NCI-H82 (cell line): ENCODE data around the gene CATSPER3.
A peak's percentile ranks its signal among the peaks of the same experiment; 100 is the strongest.
"Not testable (repeated sequence)": the region's sequence is repeated elsewhere in the genome, so short reads cannot be mapped to it uniquely, and the experiment has no call there.

Source experiments
- DNase-seq: peaks from one replicate; lab custom pipeline; 2025; lab: John Stamatoyannopoulos, UW

CATSPER3 gene

DNA sequence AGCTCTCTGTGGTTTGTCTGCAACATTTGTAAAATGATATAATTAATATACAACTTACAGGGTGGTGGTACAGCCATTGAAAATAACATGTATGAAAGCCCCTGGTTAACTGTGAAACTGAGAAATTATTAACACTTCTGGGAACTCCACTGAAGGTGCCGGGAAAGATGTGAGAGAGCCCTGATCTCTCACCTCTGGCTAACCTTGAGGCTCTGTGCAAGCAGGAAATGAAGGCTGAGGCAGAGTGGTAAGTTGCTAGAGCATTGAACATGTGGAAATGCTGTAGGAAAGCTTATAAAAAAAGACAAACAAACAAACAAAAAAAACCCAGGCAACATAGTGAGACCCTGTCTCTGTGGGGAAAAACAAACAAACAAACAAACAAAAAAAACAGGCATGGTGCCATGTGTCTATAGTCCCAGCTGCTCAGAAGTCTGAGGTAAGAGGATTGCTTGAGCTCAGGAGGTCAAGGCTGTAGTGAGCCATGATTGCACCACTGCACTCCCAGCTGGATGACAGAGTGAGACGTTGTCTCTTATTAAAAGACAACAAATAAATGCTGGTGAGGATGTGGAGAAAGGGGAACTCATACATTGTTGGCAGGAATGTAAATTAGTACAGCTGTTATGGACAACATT lies 7.5 kb downstream of the CATSPER3 start:
- peak; percentile 43 for DNase-seq

DNA sequence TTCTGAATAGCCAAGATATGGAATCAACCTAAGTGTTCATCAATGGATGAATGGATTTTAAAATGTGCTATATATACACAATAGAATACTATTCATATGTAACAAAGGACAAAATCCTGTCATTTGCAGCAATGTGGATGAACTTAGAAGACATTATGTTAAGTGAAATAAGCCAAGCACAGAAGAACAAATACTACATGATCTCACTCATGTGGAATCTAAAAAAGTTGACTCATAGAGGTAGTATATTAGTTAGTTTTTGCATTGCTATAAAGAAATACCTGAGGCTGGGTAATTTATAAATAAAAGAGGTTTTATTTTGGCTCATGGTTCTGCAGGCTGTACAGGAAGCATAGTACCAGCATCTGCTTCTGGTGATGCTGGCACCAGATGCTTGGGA lies 8.1 kb downstream of the CATSPER3 start:
- no peak for DNase-seq

DNA sequence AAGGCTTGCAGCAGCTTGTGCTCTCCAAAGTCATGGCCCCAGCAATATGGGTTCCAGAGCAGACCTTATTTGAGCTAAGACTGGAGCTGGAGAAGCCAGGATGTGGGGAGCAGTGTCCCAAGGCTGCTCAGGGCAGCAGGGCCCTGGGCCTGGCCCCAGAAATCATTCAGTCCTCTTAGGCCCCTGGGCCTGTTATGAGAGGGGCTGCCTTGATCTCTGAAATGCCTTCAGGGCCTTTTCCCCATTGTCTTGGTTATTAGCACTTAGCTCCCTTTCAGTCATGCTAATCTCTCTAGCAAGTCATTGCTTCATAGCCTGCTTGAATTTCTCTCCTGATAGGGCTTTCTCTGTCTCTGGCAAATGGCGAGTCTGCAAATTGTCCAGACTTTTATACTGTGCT lies 9.1 kb downstream of the CATSPER3 start:
- no peak for DNase-seq

DNA sequence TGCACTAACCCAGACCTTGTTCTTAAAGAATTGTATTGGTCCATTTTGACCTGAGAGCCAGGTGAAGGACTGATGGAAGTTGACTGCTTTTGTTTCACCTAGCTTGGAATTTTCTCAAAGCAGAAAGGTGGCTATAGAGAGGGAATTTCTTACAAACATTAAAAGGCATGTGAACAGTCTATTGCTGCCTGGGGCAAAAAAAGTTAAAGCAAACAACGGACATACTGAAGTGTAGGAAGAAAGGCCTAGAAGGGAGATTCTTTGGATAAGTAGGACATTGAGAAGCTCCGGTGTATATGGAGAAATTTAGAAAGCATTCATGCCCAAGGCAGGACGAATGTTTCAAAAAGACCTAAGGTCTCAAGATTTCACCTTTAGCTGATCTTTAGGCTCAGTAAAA lies 11.7 kb downstream of the CATSPER3 start:
- DNase-seq, result no peak

DNA sequence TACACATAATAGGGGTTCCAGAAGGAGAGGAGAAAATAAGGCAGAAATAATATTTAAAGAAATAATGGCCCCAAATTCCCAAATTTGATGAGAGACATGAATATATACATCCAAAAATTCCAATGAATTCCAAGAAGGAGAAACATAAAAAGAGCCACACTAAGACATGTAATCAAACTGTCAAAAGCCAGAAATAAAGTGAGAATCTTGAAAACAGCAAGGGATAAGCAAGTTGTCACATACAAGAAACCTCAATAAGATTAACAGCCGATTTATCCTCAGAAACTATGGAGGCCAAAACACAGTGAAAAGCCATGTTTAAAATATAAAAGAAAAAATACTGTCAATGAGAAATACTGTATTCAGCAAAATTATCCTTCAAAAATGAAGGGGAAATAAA lies 14.5 kb downstream of the CATSPER3 start:
- no peak for DNase-seq

DNA sequence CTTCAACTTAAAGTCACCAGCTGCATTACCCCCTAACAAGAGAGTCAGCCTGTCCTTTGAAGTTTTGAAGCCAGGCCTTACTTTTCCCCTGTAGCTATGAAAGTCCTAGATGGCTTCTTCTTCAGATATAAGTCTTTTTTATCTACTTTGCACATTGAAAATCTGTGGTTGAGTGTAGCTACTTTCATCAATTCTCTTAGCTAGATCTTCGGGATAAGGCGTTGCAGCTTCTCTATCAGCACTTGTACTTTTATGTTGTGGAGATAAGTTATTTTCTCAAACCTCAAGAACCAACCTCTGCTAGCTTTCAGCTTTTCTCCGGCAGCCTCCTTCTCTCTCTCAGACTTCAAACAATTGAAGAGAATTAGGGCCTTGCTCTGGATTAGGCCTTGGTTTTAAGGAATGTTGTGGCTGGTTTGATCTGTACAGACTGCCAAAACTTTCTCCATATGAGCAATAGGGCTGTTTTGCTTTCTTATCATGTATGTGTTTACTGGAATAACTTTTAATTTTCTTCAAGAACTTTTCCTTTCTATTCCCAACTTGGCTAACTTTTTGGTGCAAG lies 21.6 kb downstream of the CATSPER3 start:
- no peak for DNase-seq

DNA sequence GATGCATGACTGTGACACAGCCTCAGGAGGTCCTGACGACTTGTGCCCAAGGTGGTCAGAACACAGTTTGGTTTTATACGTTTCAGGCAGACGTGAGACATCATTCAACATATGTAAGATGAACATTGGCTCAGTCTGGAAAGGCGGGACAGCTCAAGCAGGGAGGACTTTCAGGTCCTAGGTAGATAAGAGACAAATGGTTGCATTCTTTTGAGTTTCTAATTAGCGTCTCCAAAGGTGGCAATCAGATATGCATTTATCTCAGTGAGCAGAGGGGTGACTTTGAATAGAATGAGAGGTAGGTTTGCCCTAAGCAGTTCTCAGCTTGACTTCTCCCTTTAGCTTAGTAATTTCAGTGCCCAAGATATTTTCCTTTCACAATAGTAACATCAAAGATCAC lies 22.5 kb downstream of the CATSPER3 start:
- not testable (repeated sequence) for DNase-seq

DNA sequence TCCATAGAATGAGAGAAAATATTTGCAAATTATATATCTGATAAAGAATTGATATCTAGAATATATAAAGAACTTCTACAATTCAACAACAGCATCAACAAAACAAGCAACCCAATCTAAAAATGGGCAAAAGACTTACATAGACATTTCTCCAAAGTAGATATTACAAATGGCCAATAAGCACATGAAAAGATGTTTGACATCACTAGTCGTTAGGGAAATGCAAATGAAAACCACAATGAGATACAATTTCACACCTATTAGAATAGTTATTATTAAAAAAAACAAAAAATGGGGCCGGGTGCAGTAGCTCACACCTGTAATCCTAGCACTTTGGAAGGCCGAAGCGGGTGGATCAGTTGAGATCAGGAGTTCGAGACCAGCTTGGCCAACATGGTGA lies 24.4 kb downstream of the CATSPER3 start:
- no peak for DNase-seq

DNA sequence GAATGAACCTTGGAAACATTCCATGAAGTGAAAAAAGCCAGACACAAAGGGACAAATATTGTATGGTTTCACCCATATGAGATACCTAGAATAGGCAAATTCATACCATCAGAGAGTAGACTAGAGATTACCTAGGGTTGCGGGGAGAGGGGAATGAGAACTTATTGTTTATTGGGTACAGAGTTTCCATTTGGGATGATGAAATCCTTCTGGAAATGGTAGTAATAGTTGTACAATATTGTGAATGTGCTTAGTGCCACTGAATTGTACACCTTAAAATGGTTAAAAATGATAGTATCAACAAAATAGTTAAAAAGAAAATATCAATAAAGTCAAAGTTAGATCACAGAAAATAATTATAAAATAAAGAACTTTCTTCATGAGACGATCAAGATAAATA lies 25.5 kb downstream of the CATSPER3 start:
- no peak for DNase-seq

DNA sequence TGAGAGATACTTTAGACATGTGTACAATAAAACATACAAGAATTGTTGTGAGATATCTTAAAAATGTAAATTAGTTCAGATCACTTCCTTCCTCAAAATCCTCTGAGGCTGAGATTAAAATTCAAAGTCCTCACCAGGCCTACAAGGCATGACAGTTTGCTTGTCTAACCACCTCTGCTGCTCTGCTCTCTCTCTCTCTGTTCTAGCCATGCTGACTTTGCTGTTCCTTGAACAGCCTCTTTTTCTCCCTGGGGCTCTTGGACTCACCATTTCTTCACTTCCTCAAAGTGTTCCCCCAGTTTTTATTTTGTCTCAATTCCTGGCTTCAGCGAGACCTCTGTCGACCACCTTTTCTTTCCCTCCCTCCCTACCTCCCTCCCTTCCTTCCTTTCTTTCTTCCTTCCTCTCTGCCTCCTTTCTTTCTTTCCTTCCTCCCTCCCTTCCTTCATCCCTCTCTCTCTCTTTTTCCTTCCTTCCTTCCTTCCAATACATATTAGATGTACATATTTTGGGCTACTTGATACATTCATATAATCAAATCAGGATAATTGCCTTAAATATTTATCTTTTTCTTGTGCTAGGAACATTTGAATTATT lies 27.0 kb downstream of the CATSPER3 start:
- no peak for DNase-seq

DNA sequence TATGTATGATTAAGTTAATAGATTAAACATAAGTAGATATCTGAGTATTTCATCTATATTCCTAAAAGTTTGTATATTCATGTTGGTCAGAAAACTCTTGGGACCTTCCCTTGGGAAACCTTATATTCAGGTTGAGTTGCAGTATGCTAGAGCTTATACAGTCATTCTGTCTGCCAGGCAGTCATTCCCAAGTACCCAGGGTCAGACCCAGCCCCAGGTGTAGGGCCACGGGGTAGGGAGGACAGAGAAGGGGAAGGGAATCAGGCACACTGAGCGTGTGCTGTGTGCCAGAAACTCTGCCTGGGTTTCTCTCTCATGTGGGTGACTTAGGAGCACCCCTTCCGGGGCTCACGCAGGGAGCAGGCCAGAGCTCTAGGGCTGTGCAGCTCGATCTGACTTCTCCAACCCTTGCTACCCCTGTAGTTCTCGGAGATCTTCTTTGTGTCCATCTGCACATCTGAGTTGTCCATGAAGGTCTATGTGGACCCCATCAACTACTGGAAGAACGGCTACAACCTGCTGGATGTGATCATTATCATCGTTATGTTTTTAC lies 28.2 kb downstream of the CATSPER3 start:
- no peak for DNase-seq

DNA sequence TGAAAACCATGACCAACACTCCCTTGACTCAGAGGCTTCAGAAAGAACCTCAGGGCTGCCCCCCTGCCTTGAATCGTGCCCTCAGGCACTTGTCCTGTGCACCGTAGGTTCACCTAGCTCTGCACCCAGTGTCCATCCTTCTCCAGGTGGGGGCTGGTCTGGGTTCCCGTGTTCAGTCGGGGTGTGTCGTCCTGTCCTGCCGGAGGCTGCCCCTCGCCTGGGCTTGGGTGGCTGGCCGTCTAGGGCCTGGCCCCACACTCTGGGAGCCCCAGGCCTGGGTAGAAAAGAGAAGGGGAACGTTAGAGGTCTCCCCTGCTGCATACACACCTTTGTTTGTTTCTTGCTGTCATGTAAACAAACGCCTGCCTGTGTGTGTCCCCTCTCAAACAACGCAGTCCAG lies 29.3 kb downstream of the CATSPER3 start:
- no peak for DNase-seq

DNA sequence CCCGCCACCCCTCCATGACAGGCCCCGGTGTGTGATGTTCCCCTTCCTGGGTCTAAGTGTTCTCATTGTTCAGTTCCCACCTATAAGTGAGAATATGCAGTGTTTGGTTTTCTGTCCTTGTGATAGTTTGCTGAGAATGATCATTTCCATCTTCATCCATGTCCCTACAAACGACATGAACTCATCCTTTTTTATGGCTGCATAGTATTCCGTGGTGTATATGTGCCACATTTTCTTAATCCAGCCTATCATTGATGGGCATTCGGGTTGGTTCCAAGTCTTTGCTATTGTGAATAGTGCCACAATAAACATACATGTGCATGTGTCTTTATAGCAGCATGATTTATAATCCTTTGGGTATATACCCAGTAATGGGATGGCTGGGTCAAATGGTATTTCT lies 30.4 kb downstream of the CATSPER3 start:
- DNase-seq, result not testable (repeated sequence)

DNA sequence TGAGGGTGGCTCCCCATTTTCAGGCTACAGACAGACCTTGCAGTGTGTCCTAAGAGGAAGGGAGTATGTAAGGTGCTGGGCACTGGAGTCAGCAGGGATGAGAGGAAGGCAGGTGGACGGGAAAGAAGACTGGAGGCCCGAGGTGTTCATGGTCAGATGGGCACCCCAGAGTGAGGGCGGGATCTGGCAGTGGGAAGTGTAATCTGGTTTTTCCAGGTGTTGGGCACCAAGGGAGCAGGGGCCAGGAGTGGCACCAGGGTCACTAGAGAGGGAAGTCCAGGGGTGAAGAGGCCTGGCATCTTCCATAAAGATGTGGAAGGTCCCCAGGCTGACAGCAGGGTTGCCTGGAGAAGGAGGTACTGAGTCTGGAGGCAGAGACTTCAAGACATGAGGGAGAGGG lies 36.7 kb downstream of the CATSPER3 start:
- DNase-seq, result no peak

DNA sequence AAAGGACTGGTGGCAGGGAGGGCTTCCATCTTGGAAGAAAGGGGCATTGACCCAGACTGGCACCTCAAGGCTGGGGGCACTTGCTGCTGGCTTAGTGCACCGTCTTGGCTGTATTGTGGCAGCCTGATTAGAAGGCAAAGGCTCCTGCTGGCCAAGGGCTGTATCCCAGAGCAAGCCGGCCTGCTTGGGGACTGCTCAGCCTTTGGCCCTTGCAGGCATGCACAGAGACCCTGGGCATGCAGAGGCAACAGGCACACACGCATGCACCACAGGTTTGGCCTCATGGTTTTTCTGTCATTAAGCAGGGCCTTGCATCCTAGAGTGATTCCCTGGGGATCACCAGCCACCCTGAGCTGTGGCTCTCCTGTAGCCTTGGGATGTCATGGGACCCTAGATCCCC lies 37.4 kb downstream of the CATSPER3 start:
- DNase-seq, result no peak

DNA sequence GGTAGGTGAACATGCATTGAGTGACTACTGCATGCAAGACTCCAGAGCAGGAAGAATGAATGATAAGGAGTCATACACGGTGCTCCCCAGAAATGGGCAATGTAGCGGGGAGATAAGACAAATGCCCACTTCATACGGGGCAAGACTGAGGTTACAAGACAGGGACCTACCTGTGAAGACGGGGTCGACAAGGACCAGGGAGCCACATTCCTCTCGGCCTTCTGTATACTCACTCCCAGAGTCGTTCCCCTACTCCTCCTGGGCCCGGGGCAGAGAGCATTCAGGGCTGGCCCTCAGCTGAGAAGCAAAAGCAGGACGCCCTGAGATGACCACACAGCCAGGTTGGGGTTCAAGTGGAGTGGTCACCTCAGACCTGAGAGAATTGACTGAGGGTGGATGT lies 39.6 kb downstream of the CATSPER3 start:
- no peak for DNase-seq

DNA sequence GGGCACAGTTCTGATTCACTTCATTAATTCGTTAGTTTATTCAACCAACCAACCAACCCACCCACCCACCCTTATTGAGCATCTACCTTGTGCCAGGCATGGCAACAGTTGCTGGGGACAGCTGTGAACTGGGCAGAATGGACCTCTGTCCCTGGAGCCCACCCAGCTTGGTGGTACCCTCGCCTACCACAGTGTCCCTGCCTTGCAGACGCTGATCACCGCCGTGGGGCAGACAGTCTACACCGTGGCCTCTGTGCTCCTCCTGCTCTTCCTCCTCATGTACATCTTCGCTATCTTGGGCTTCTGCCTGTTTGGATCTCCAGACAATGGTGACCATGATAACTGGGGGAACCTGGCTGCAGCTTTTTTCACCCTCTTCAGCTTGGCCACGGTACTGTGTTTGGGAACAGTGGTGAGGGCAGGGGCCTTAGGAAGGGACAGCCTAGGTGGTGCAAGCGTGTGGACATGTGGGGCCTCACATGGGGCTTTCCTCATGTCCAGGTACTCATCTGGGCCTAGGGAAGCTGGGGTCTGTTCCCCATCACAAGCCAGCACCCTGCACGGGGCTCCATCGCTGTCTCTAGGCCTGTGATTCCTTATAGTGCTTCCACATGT lies 40.1 kb downstream of the CATSPER3 start:
- DNase-seq, result no peak

DNA sequence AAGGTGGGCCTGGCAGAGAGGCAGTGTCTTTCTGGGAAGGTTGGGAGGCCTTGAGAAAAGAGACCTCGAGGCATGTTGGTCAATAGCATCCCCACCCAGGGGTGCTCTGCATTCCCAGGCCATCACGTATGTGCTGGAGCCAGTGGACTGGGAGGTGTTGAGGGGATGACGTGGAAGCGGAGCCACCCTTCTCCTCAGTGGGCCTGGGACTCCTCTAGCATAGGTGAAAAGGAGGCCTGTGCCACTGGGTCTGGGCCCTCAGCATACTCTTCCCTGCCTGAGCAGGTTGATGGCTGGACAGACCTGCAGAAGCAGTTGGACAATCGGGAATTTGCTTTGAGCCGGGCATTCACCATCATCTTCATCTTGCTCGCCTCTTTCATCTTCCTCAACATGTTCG lies 40.8 kb downstream of the CATSPER3 start:
- DNase-seq, result no peak

DNA sequence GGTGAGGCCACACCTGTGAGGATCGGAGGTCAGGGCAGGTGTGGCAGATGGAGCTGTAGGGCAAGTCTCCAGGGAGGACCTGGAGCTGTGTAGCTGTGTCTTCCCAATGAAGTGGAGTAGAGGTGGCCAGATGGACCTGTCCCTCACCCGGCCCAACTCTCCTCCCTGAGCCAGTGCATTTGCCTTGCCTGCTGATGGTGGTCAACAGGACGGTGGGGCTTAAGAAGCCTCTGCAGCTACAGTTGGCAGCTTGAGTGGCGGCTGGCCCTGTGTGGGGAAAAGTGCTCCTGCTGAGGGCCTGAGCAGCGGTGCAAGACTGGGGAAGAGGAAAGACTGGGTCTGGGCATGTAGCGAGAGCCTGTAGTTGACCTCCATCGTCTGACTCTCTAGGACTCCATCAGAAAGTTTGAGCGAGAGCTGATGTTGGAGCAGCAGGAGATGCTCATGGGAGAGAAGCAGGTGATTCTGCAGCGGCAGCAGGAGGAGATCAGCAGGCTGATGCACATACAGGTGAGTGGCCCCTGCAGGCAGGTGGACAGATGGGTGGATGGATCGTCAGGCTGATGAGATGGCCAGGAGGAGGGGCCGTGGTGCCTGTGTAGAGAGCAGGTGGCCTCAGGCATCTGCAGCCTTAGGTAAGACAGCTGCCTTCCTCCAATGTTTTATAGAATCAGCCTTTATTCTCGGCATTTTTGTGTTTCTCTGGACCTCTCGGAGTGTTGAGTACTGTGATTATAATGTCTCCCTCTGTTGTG lies 41.5 kb downstream of the CATSPER3 start:
- DNase-seq, result no peak

DNA sequence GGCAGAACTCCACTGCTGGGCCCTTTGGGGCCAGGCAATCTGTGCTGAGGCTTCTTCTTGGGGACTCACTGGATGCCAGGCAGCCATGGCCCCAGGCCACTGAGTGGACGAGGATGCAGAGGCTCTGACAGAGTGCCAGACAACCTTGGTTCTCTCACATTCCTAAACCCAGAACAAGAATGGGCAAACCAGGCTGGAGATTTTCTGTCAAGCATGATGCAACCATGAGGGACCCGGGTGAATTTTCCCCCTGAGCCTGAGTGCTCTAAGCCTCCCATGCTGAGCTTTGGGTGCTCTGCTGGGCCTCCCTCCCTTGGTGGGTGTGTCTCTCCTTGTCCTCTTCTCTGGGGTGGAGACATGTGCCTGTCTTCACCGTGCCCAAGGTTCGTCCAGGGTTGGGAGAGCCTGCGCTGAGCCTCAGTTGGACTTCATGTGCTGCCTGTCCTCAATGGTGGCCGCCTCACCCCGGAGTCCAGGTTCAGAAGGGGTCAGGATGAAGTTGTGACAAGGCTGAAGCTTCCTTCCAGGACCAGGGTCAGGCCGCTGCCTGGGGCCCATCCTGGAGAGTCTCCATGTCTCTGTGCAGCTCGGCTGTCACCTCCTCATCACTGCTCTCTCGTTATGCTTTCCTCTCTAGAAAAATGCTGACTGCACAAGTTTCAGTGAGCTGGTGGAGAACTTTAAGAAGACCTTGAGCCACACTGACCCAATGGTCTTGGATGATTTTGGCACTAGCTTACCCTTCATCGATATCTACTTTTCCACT lies 42.2 kb downstream of the CATSPER3 start:
- DNase-seq, result no peak

DNA sequence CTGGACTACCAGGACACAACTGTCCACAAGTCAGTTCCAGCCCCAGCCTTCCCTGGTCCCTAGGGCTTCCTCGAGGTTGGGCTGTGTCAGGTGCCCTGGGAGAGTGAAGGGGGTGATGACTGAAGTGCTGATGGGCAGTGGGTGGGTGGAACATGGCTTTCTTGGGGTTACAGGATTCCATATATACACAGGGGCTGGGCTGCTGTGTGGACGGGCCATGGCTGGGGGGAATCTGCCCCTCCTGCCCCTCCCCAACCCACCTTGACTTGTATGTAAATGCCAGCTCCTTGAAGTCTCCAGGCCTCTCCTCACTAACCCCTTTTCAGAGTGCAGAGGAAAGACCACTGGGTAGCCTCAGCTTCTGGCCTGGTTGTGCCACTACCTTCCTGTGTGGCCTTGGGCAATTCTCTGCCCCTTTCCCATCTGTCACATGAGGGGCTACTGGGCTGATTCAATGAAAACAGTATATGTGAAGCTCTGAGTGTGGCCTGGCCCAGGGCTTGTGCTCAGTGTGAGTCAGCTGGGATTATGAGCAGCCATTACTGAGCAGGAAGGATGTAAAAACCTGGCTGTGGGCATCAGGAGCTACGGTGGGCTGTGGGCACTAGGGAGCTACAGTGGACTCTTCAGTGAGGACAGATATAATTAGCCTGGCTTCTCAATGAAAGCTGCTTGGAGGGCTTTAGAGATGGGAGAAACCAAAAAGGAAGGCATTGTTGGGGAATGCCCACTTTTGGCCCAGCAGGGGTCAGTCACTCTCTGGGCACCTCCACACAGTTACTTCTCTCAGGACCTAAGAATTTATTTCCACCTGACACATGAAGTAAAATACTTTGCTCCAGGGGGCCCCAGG lies 43.0 kb downstream of the CATSPER3 start:
- DNase-seq, result no peak
